Heart right ventricle (tissue), 16 donors: ENCODE data around the gene GAB2. TPM values are rescaled to one million over a fixed set of nuclear protein-coding genes. Genes with fewer than 3 reads are reported as not detected.
A peak's percentile ranks its signal among the peaks of the same experiment; 100 is the strongest.

Experiments used
- ATAC-seq, 8 donors: fragments of 200-7000 bp; cut with Tn5 transposase; one replicate each; pipeline ENCODE4 v1.9.1; 2020; ENCODE audit warnings: mild to moderate bottlenecking in 8 of 8, moderate library complexity in 8 of 8, moderate number of reproducible peaks in 1 of 8
- DNase-seq, 2 donors: peaks; one replicate each; pipeline ENCODE4 v3.0.0-alpha.2; 2020
- H3K27ac ChIP-seq, 10 donors: fragments of 200-600 bp; sonication (generic) in 2 of 10; one replicate each; pipeline versions ENCODE4 v1.5.0 to v1.8.0; 2020 to 2022; ENCODE audit warnings: mild to moderate bottlenecking in 3 of 10
- H3K27me3 ChIP-seq, 7 donors: fragments of 200-600 bp; one replicate each; pipeline ENCODE4 v1.8.0; 2021 to 2022; ENCODE audit warnings: mild to moderate bottlenecking in 2 of 7
- H3K36me3 ChIP-seq, 9 donors: fragments of 200-600 bp; sonication (generic) in 1 of 9; one replicate each; pipeline versions ENCODE4 v1.5.0 to v1.8.0; 2020 to 2022; ENCODE audit warnings: mild to moderate bottlenecking in 2 of 9
- H3K4me1 ChIP-seq, 9 donors: fragments of 200-600 bp; sonication (generic) in 1 of 9; one replicate each; pipeline versions ENCODE4 v1.5.0 to v1.8.0; 2020 to 2022; ENCODE audit warnings: mild to moderate bottlenecking in 4 of 9
- H3K4me3 ChIP-seq, 10 donors: fragments of 200-600 bp; sonication (generic) in 2 of 10; one replicate each; pipeline versions ENCODE4 v1.5.0 to v1.8.0; 2020 to 2022; ENCODE audit warnings: mild to moderate bottlenecking in 7 of 10, moderate library complexity in 2 of 10
- H3K9me3 ChIP-seq, 11 donors: fragments of 200-600 bp in 10 of 11; sonication (generic) in 2 of 11; one replicate each; pipeline versions ENCODE4 v1.5.0 to v1.8.0; 2013 to 2022; ENCODE audit warnings: mild to moderate bottlenecking in 2 of 11, control low read depth in 1 of 11, moderate library complexity in 1 of 11
- WGBS, 2 donors: extraction: QIAGEN DNeasy Blood & Tissue Kit; methylation state at CpG; one replicate each; pipeline ENCODE4 v1.1.7; 2013; ENCODE audit warnings: inconsistent platforms in 1 of 2; 5-methylcytosine and 5-hydroxymethylcytosine counted together
- intact Hi-C, 10 donors: fragments of 100-400 bp; cut with DNase I; formaldehyde crosslinking; loops; one replicate each; pipeline versions ENCODE4 v1.11.1 to v1.14.2; 2022
- polyA plus RNA-seq, 2 donors: library from polyadenylated mRNA; stranded (reverse); fragments of 200-250 nt; gene quantifications; one replicate each; pipeline ENCODE4 v1.2.3, GENCODE V29; 2013
- total RNA-seq, 10 donors: library from RNA; stranded (reverse); fragmentation: NEBNext Ultra II Directional in 3 of 10; extraction: Animal tissue kit (Norgen Biotek cat#: 25700) in 3 of 10; gene quantifications; one replicate each; pipeline versions ENCODE4 v1.2.1 to v1.2.4, GENCODE V29; 2021 to 2023
- TF ChIP-seq, protein P1 (sequence below), 9 donors: fragments of 200-600 bp; sonication (generic) in 2 of 9; IDR thresholded peaks; one replicate each; pipeline versions ENCODE4 v1.5.0 to v1.8.0; 2021 to 2022; ENCODE audit warnings: antibody characterized with exemption in 9 of 9, mild to moderate bottlenecking in 5 of 9, moderate library complexity in 1 of 9
- donor health status: Arrhythmogenic right ventricular cardiomyopathy.
- donor health status: ischemic (EF 13 %, LVEDD 7.1; RV severe dilation, severe dysfunction).
- donor health status: healthy with polysubstance abuse.
- donor health status: DM: no; HTN: yes; CAD: no.
- donor health status: DM: no; HTN: no; CAD: no.
- donor health status: ischemic (EF 25% LVEDD 6.9; RV normal size, moderate dysfunction).
- donor health status: ischemic (EF 25% LVEDD 5.7; RV mildly dilated, moderate dysfunction).
- donor health status: healthy.
- donor health status: DM: yes; HTN: yes; CAD: no.
- donor health status: Ischemic cardiomyopathy.
- donor health status: ischemic (EF 35%, LVEDD 5.7; RV mildly dilated, moderate dysfunction).
- donor health status: nonischemic (EF 11% LVEDD 7.7; RV severe dilation, severe dysfunction).
- donor health status: DM: yes; HTN: yes; CAD: no.
- donor health status: PGD.
- donor health status: ischemic (EF 29% LVEDD 5.4; RV normal size, mild dysfunction).
- donor health status: nonischemic (EF 23%, LVEDD 6.1; RV moderate dilation, normal function).

Gene GAB2
- total and polyA plus RNA-seq, 12 donors: 5.0 to 44.6 (median 27.0) TPM

DNA sequence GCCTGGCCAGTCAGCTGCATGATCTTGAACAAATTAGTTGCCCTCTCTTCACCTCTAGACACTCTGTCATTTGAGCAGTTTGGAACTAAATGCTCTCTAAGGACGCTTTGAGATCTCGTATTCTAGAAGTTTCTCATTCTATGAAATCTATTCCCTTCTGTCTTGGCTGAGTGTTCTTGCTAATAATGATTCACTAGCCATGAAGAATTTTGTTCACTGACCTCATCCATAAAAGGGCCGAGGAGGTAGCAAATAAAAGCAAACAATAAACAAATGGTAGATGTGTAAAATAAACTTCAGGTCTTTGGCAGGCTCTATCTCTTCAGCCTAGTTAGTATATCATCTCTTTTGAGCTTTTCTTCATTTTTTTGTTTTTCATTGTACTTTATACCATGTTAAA, 152.3 kb downstream of the GAB2 start:
- Histone ChIP-seq H3K4me3 (no peak overlapping the region), H3K27ac (peak overlapping the region in 1 of 10 donors; percentile 72), H3K36me3 (no peaks in the 10 kb centered on the region), H3K9me3 (no peaks in the 10 kb centered on the region), H3K4me1 (peaks cover 7 to 76% (median 43%) of the 10 kb centered on the region in 9 donors), H3K27me3 (no peaks in the 10 kb centered on the region)
- ATAC-seq (no peak), DNase-seq (no peak)
- TF ChIP-seq, protein P1, sequence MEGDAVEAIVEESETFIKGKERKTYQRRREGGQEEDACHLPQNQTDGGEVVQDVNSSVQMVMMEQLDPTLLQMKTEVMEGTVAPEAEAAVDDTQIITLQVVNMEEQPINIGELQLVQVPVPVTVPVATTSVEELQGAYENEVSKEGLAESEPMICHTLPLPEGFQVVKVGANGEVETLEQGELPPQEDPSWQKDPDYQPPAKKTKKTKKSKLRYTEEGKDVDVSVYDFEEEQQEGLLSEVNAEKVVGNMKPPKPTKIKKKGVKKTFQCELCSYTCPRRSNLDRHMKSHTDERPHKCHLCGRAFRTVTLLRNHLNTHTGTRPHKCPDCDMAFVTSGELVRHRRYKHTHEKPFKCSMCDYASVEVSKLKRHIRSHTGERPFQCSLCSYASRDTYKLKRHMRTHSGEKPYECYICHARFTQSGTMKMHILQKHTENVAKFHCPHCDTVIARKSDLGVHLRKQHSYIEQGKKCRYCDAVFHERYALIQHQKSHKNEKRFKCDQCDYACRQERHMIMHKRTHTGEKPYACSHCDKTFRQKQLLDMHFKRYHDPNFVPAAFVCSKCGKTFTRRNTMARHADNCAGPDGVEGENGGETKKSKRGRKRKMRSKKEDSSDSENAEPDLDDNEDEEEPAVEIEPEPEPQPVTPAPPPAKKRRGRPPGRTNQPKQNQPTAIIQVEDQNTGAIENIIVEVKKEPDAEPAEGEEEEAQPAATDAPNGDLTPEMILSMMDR (IDR thresholded peaks at IDR 0.05): no peak
- intact Hi-C loops: loop anchor here in 2 of 10 donors (5.0 to 10.0 kb wide), 2 partner anchors 42 to 79 kb away; no protein-coding TSS in a partner anchor
- 59 to 64% methylated on average over 3 of the region's 3 CpGs for WGBS, 2 donors

DNA sequence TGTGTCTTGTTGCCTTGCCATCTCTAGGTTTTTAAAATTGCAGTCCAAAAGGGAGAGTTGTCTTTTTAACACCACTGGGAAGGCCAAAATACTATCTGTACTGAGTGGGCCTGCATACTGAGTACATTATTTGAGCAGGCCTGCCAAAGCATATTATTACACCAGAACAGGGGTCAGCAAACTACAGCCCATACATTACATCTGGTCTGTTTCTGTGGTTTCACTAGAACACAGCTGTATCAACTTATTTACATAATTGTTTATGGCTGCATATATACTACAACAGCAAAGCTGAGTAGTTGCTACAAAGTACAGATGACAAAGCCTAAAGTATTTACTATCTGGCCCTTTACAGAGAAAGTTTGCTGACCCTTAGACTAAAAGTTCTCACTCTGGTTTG, 154.9 kb downstream of the GAB2 start:
- intact Hi-C loops: loop anchor here in 1 of 10 donors (10.0 kb wide), 1 partner anchor 82 kb away; no protein-coding TSS in a partner anchor
- peaks cover 5 to 65% (median 35%) of the 10 kb centered on the region in 9 donors for H3K4me1 ChIP-seq
- no peak overlapping the region for H3K4me3 ChIP-seq
- ATAC-seq (no peak), DNase-seq (no peak)
- no peaks in the 10 kb centered on the region for H3K9me3 ChIP-seq
- peak overlapping the region in 1 of 10 donors; percentile 43 for H3K27ac ChIP-seq
- no peaks in the 10 kb centered on the region for H3K27me3 ChIP-seq
- TF ChIP-seq, protein P1 (IDR thresholded peaks at IDR 0.05): no peak
- H3K36me3 ChIP-seq: no peaks in the 10 kb centered on the region

DNA sequence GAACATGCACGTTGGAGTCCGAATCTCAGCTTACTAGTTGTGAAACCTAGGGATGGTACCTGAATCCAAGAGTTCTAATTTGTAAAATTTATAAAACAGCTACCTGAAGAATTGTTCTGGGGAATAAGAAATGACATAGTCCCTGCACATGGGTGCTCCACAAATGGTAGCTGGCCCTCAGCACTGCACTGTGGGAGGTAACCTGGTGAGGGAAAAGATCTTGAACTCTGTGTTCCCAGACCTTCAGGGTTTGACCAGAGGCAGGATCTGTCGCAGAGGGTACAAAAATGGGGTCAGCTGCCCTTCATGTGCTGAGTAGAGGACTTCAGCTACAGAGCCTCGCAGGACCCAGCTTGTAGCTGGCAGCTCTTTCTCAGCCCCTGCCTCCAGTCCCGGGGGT, 155.4 kb downstream of the GAB2 start:
- WGBS, 2 donors: 73 to 74% methylated on average over 5 of the region's 5 CpGs
- H3K9me3 ChIP-seq: no peaks in the 10 kb centered on the region
- no peaks in the 10 kb centered on the region for H3K27me3 ChIP-seq
- TF ChIP-seq, protein P1 (IDR thresholded peaks at IDR 0.05): no peak
- H3K4me3 ChIP-seq: no peak overlapping the region
- intact Hi-C loops: loop anchor here in 1 of 10 donors (10.0 kb wide), 1 partner anchor 83 kb away; no protein-coding TSS in a partner anchor
- peaks cover 5 to 65% (median 33%) of the 10 kb centered on the region in 9 donors for H3K4me1 ChIP-seq
- peak in 3 of 8 donors; percentile 12 to 41 (median 41) for ATAC-seq
- H3K36me3 ChIP-seq: no peaks in the 10 kb centered on the region
- DNase-seq: no peak
- peak overlapping the region in 1 of 10 donors; percentile 43 for H3K27ac ChIP-seq

DNA sequence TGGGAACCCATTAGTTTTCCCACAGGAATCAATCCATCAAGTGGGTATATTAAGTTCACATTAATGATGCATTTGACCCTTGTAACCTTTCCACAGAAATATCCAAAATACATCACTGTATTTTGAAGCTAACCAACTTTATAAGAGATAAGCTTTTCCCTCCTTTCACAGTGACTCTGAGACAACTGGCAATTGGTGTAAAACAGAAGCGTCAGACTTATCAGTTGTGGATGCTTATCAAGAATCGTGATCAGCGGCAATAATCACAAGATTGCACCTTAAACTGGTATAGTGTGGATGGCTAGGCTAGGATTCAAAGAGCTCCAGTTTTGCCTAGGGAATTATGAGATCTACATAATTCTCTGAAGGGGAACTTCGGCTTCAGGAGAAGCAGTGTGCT, 155.8 kb downstream of the GAB2 start:
- Histone ChIP-seq H3K36me3 (no peaks in the 10 kb centered on the region), H3K27me3 (no peaks in the 10 kb centered on the region), H3K27ac (peak overlapping the region in 1 of 10 donors; percentile 43), H3K4me1 (peaks cover 3 to 65% (median 35%) of the 10 kb centered on the region in 9 donors), H3K4me3 (no peak overlapping the region), H3K9me3 (no peaks in the 10 kb centered on the region)
- intact Hi-C loops: loop anchor here in 1 of 10 donors (10.0 kb wide), 1 partner anchor 83 kb away; no protein-coding TSS in a partner anchor
- WGBS, 2 donors: 73 to 78% methylated on average over 4 of the region's 4 CpGs
- ATAC-seq (no peak), DNase-seq (no peak)
- TF ChIP-seq, protein P1 (IDR thresholded peaks at IDR 0.05): no peak
